NCI-H1092 treated with DMSO at 0.1 percent for 48 hours (cell line): ENCODE measurements around the gene OR14C36.
"Not testable (repeated sequence)": the region's sequence is repeated elsewhere in the genome, so short reads cannot be mapped to it uniquely, and the experiment has no call there.

Experiments used
- DNase-seq: peaks from one replicate; lab custom pipeline; 2025; lab: John Stamatoyannopoulos, UW

OR14C36 gene

GRCh38 chr1:248348475-248348874, at the start of gene OR14C36:
Gene OR14C36 (plus strand): TSS chr1:248348775. CDS start chr1:248348775, 0 bp downstream.
- DNase-seq = no peak

GRCh38 chr1:248303324-248303723, 45.3 kb upstream of the OR14C36 start, which contains the start of gene OR2T12:
Gene OR2T12 (minus strand): TSS chr1:248303424. CDS start chr1:248295578, 7,846 bp downstream.
- DNase-seq = no peak

- not testable (repeated sequence) for DNase-seq
Observed at GRCh38 chr1:248305672-248306071, 42.9 kb upstream of the OR14C36 start.

- no peak for DNase-seq
Observed at GRCh38 chr1:248306103-248306502, 42.5 kb upstream of the OR14C36 start.

- DNase-seq = not testable (repeated sequence)
Observed at GRCh38 chr1:248306740-248307139, 41.8 kb upstream of the OR14C36 start.

- DNase-seq = no peak
Observed at GRCh38 chr1:248316796-248317195, 31.8 kb upstream of the OR14C36 start.

GRCh38 chr1:248324468-248324867, 24.1 kb upstream of the OR14C36 start, which contains the start of gene OR2M7:
Gene OR2M7 (minus strand): TSS chr1:248324568. CDS start chr1:248324568, 0 bp downstream.
- DNase-seq = no peak

GRCh38 chr1:248343451-248343850, 5.1 kb upstream of the OR14C36 start:
- no peak for DNase-seq

- no peak for DNase-seq
Observed at GRCh38 chr1:248359415-248359814, 10.8 kb downstream of the OR14C36 start.

- no peak for DNase-seq
Observed at GRCh38 chr1:248361121-248361715, 12.6 kb downstream of the OR14C36 start, which contains the start of gene OR2T4. Gene OR2T4 (plus strand): TSS chr1:248361665. CDS start chr1:248361665, 0 bp downstream.

- no peak for DNase-seq
Observed at GRCh38 chr1:248366609-248367008, 18.0 kb downstream of the OR14C36 start.

- no peak for DNase-seq
Observed at GRCh38 chr1:248372394-248372793, 23.8 kb downstream of the OR14C36 start.

- DNase-seq = no peak
Observed at GRCh38 chr1:248373761-248374160, 25.2 kb downstream of the OR14C36 start.

- DNase-seq = no peak
Observed at GRCh38 chr1:248375446-248375845, 26.9 kb downstream of the OR14C36 start, which contains the start of gene OR2T6. Gene OR2T6 (plus strand): TSS chr1:248375746. CDS start chr1:248387609, 11,863 bp downstream.

GRCh38 chr1:248376916-248377315, 28.3 kb downstream of the OR14C36 start:
- no peak for DNase-seq

- no peak for DNase-seq
Observed at GRCh38 chr1:248380854-248381253, 32.3 kb downstream of the OR14C36 start.

- DNase-seq = no peak
Observed at GRCh38 chr1:248388426-248388825, 39.9 kb downstream of the OR14C36 start.

GRCh38 chr1:248393050-248393449, 44.5 kb downstream of the OR14C36 start:
- DNase-seq = no peak
